HepG2 (cell line): ENCODE results near the gene NOX3. TPM values are rescaled to one million over a fixed set of nuclear protein-coding genes. Genes with fewer than 3 reads are reported as not detected.
A peak's percentile ranks its signal among the peaks of the same experiment; 100 is the strongest.

Experiments
- ARID3A ChIP-seq: IDR thresholded peaks from 2 replicates; pipeline ENCODE4 v1.6.1; 2012; ENCODE audit warnings: low read depth, low read length, improper control_type of control experiment
- ARID4A ChIP-seq: sonication (generic); formaldehyde crosslinking; IDR thresholded peaks from 2 replicates; pipeline ENCODE4 v1.5.0; 2020; ENCODE audit warnings: mild to moderate bottlenecking, missing genetic modification reagents, borderline replicate concordance
- CREBL2 ChIP-seq: sonication (generic); formaldehyde crosslinking; IDR thresholded peaks from 2 replicates; pipeline ENCODE4 v1.8.1; 2023; ENCODE audit warnings: missing genetic modification reagents, mild to moderate bottlenecking, borderline replicate concordance
- FOXA1 ChIP-seq, 2 experiments: fragments of 450-650 bp in 1 of 2; sonication (generic) in 1 of 2; formaldehyde crosslinking in 1 of 2; IDR thresholded peaks; 2 replicates each; pipeline versions ENCODE4 v1.4.0 to v1.6.1; 2016 to 2020; ENCODE audit warnings: missing genetic modification reagents in 1 of 2
- HDAC1 ChIP-seq: sonication (generic); formaldehyde crosslinking; IDR thresholded peaks from 2 replicates; pipeline ENCODE4 v1.5.1; 2020; ENCODE audit warnings: mild to moderate bottlenecking, missing genetic modification reagents
- KLF12 ChIP-seq: sonication (generic); formaldehyde crosslinking; IDR thresholded peaks from 2 replicates; pipeline ENCODE4 v1.4.0; 2020; ENCODE audit warnings: missing genetic modification reagents, borderline replicate concordance
- PAXIP1 ChIP-seq: sonication (generic); formaldehyde crosslinking; conservative IDR thresholded peaks from 2 replicates; pipeline ENCODE4 v1.4.0; 2020; ENCODE audit warnings: mild to moderate bottlenecking, missing genetic modification reagents, moderate library complexity
- RXRA ChIP-seq: sonication (generic); formaldehyde crosslinking; IDR thresholded peaks from 2 replicates; pipeline ENCODE4 v1.5.1; 2020; ENCODE audit warnings: missing genetic modification reagents
- SSRP1 ChIP-seq: IDR thresholded peaks from 2 replicates; pipeline ENCODE4 v1.6.1; 2016; ENCODE audit warnings: control low read depth
- TFE3 ChIP-seq: IDR thresholded peaks from 2 replicates; pipeline ENCODE4 v1.6.1; 2016
- THAP11 ChIP-seq: IDR thresholded peaks from 2 replicates; pipeline ENCODE4 v1.6.1; 2016; ENCODE audit warnings: missing biosample characterization, missing genetic modification reagents
- ZBTB33 ChIP-seq: sonication (generic); formaldehyde crosslinking; IDR thresholded peaks from 2 replicates; pipeline ENCODE4 v1.4.0; 2020; ENCODE audit warnings: missing genetic modification reagents
- ZNF17 ChIP-seq: sonication (generic); formaldehyde crosslinking; IDR thresholded peaks from 2 replicates; pipeline ENCODE4 v1.5.0; 2020; ENCODE audit warnings: mild to moderate bottlenecking, missing genetic modification reagents
- ZNF7 ChIP-seq: IDR thresholded peaks from 2 replicates; pipeline ENCODE4 v1.6.1; 2016; ENCODE audit warnings: missing biosample characterization, missing genetic modification reagents
- ZNF772 ChIP-seq: sonication (generic); formaldehyde crosslinking; IDR thresholded peaks from 2 replicates; pipeline ENCODE4 v1.5.0; 2020; ENCODE audit warnings: mild to moderate bottlenecking, missing genetic modification reagents
- polyA plus RNA-seq, 8 experiments: library from polyadenylated mRNA; depleted of rRNA in 3 of 8; stranded (reverse) in 7 of 8; unstranded in 1 of 8; fragments of >200 nt; fragmentation: Illumina TruSeq in 4 of 8; extraction: Trizol in 4 of 8; gene quantifications; 2 replicates each; pipeline versions ENCODE4 v1.2.1 to v1.2.3, GENCODE V29; 2011 to 2016; ENCODE audit warnings: low read depth in 4 of 8, missing spikeins in 1 of 8, mixed read lengths in 1 of 8; ENCODE audit not compliant: insufficient read depth in 1 of 8
- total RNA-seq, 5 experiments: library from RNA; depleted of rRNA; stranded (reverse); fragments of >200 nt; fragmentation: Illumina TruSeq; extraction: Trizol; gene quantifications; 2 replicates each; pipeline ENCODE4 v1.2.3, GENCODE V29; 2016; ENCODE audit warnings: low read depth in 1 of 5

Gene NOX3
- total and polyA plus RNA-seq, 2 of the 13 experiments (the other 11 are each of a cell fraction or from before 2014, with no cell fraction given), result 0.09 to 0.18 TPM

- TF ChIP-seq PAXIP1 (CRISPR knock-in tag), result peak; percentile 64
- 0 out of 2 replicates have a peak, but pooled peaks have one; percentile 43 for TF ChIP-seq THAP11
- no peak for TF ChIP-seq FOXA1 (IDR thresholded peaks at IDR 0.05)
- peak; percentile 87 for TF ChIP-seq FOXA1 (CRISPR knock-in tag; IDR thresholded peaks at IDR 0.05)
- TF ChIP-seq SSRP1 (CRISPR knock-in tag), result no peak
- TF ChIP-seq ZBTB33 (CRISPR knock-in tag), result peak; percentile 78
- no peak for TF ChIP-seq ZNF772 (CRISPR knock-in tag)
- peak; percentile 67; the same call in 1 of the 2 replicates for TF ChIP-seq RXRA
- peak; percentile 69; the same call in 1 of the 2 replicates for TF ChIP-seq TFE3
- TF ChIP-seq KLF12 (CRISPR knock-in tag), result no peak
- TF ChIP-seq ZNF7, result no peak
- no peak for TF ChIP-seq ZNF17 (CRISPR knock-in tag)
- TF ChIP-seq HDAC1 (CRISPR knock-in tag), result peak; percentile 32; the same call in 1 of the 2 replicates
- TF ChIP-seq CREBL2 (CRISPR knock-in tag), result peak; percentile 76; the same call in 1 of the 2 replicates
- TF ChIP-seq ARID4A (CRISPR knock-in tag), result peak; percentile 31
- peak; percentile 57; the same call in 1 of the 2 replicates for TF ChIP-seq ARID3A
Measured at GRCh38 chr6:155495011-155495768, 39.6 kb upstream of the NOX3 start (continued).
